GM12878 (cell line): ENCODE results near the gene SLC10A2. TPM values are rescaled to one million over a fixed set of nuclear protein-coding genes. Genes with fewer than 3 reads are reported as not detected.

Source experiments
- ATF7 ChIP-seq: fragments of 450-650 bp; IDR thresholded peaks from 2 replicates; pipeline ENCODE4 v1.6.1; 2016; ENCODE audit warnings: low read depth, mild to moderate bottlenecking
- BACH1 ChIP-seq: fragments of 450-650 bp; IDR thresholded peaks from 2 replicates; pipeline ENCODE4 v1.6.1; 2017; ENCODE audit warnings: mild to moderate bottlenecking, borderline replicate concordance
- CBX5 ChIP-seq: sonication (generic); IDR thresholded peaks from 2 replicates; pipeline ENCODE4 v1.6.1; 2016; ENCODE audit warnings: low read depth, moderate library complexity, mild to moderate bottlenecking, inconsistent platforms
- EGR1 ChIP-seq, 2 experiments: IDR thresholded peaks; 1 replicate in 1 of 2; 2 replicates in 1 of 2; pipeline ENCODE4 v1.6.1; 2011 to 2012; ENCODE audit warnings: low read depth in 2 of 2, low read length in 2 of 2, borderline replicate concordance in 1 of 2, mild to moderate bottlenecking in 1 of 2, moderate library complexity in 1 of 2
- EP300 ChIP-seq, 2 experiments: fragments of 150-350 bp in 1 of 2; IDR thresholded peaks; 2 replicates each; pipeline ENCODE4 v1.6.1; 2011 to 2012; ENCODE audit warnings: low read depth in 2 of 2, low read length in 2 of 2, borderline replicate concordance in 1 of 2, improper control_type of control experiment in 1 of 2, inconsistent platforms in 1 of 2; ENCODE audit not compliant: control insufficient read depth in 1 of 2
- KDM1A ChIP-seq: fragments of 200-600 bp; sonication (generic); IDR thresholded peaks from 2 replicates; pipeline ENCODE4 v1.6.1; 2016; ENCODE audit warnings: borderline replicate concordance
- LARP7 ChIP-seq: fragments of 450-650 bp; IDR thresholded peaks from 2 replicates; pipeline ENCODE4 v1.6.1; 2017; ENCODE audit warnings: mild to moderate bottlenecking
- MEF2A ChIP-seq: IDR thresholded peaks from 2 replicates; pipeline ENCODE4 v1.6.1; 2011; ENCODE audit warnings: low read depth, mild to moderate bottlenecking, low read length, moderate library complexity; ENCODE audit not compliant: insufficient read depth
- MXI1 ChIP-seq: fragments of 150-350 bp; IDR thresholded peaks from 2 replicates; pipeline ENCODE4 v1.6.1; 2011; ENCODE audit warnings: low read depth, mild to moderate bottlenecking, inconsistent platforms, low read length, improper control_type of control experiment
- NBN ChIP-seq: fragments of 450-650 bp; IDR thresholded peaks from 2 replicates; pipeline ENCODE4 v1.6.1; 2016
- NFYA ChIP-seq: IDR thresholded peaks from 2 replicates; pipeline ENCODE4 v1.6.1; 2011; ENCODE audit warnings: low read depth, mild to moderate bottlenecking, low read length, improper control_type of control experiment, borderline replicate concordance
- NRF1 ChIP-seq: conservative IDR thresholded peaks from 2 replicates; pipeline ENCODE4 v1.6.1; 2011; ENCODE audit warnings: mild to moderate bottlenecking, low read depth, low read length, improper control_type of control experiment
- POLR2A ChIP-seq: IDR thresholded peaks from 2 replicates; pipeline ENCODE4 v1.6.1; 2011; ENCODE audit warnings: low read depth, mild to moderate bottlenecking, low read length
- POLR2AphosphoS5 ChIP-seq: IDR thresholded peaks from 2 replicates; pipeline ENCODE4 v1.6.1; 2011; ENCODE audit warnings: mild to moderate bottlenecking, low read length, inconsistent platforms
- REST ChIP-seq: IDR thresholded peaks from 2 replicates; pipeline ENCODE4 v1.6.1; 2012; ENCODE audit warnings: mild to moderate bottlenecking, low read depth, low read length
- SIN3A ChIP-seq: IDR thresholded peaks from 2 replicates; pipeline ENCODE4 v1.6.1; 2012; ENCODE audit warnings: low read depth, low read length, improper control_type of control experiment
- SREBF2 ChIP-seq: IDR thresholded peaks from 2 replicates; pipeline ENCODE4 v1.6.1; 2012; ENCODE audit warnings: mild to moderate bottlenecking, low read length
- TBL1XR1 ChIP-seq: IDR thresholded peaks from 2 replicates; pipeline ENCODE4 v1.6.1; 2012; ENCODE audit warnings: low read depth, low read length, improper control_type of control experiment
- TCF12 ChIP-seq: IDR thresholded peaks from 2 replicates; pipeline ENCODE4 v1.6.1; 2011; ENCODE audit warnings: low read depth, mild to moderate bottlenecking, low read length
- TCF3 ChIP-seq: IDR thresholded peaks from 2 replicates; pipeline ENCODE4 v1.6.1; 2012; ENCODE audit warnings: low read depth, mild to moderate bottlenecking, low read length, borderline replicate concordance; ENCODE audit not compliant: insufficient read depth
- USF1 ChIP-seq: IDR thresholded peaks from 2 replicates; pipeline ENCODE4 v1.6.1; 2011; ENCODE audit warnings: borderline replicate concordance, low read depth, mild to moderate bottlenecking, moderate library complexity, mixed read lengths, low read length; ENCODE audit not compliant: insufficient read depth; ENCODE audit errors: extremely low read length
- ZNF207 ChIP-seq: fragments of 450-650 bp; IDR thresholded peaks from 2 replicates; pipeline ENCODE4 v1.6.1; 2014; ENCODE audit warnings: antibody characterized with exemption, mild to moderate bottlenecking, borderline replicate concordance
- ZNF217 ChIP-seq: fragments of 450-650 bp; IDR thresholded peaks from 2 replicates; pipeline ENCODE4 v1.6.1; 2017; ENCODE audit warnings: antibody characterized with exemption, mild to moderate bottlenecking
- ZNF687 ChIP-seq: fragments of 450-650 bp; IDR thresholded peaks from 2 replicates; pipeline ENCODE4 v1.6.1; 2017; ENCODE audit warnings: mild to moderate bottlenecking, moderate library complexity
- polyA plus RNA-seq, 11 experiments: library from polyadenylated mRNA; depleted of rRNA in 4 of 11; unstranded in 6 of 11; stranded (reverse) in 5 of 11; fragments of >200 nt; fragmentation: Nextera tagmentation in 4 of 11; fragmentation: Illumina TruSeq in 1 of 11; extraction: Ambion mirVana in 4 of 11; extraction: Trizol in 1 of 11; gene quantifications; 1 replicate in 1 of 11; 2 replicates in 10 of 11; pipeline versions ENCODE4 v1.2.1 to v1.2.3, GENCODE V29; 2011 to 2016; ENCODE audit warnings: inconsistent platforms in 2 of 11, missing spikeins in 2 of 11, low read depth in 1 of 11
- total RNA-seq, 4 experiments: library from RNA; depleted of rRNA in 3 of 4; stranded (reverse); fragments of >200 nt in 3 of 4; fragmentation: Illumina TruSeq in 1 of 4; extraction: Trizol in 1 of 4; gene quantifications; 2 replicates each; pipeline versions ENCODE4 v1.2.1 to v1.2.3, GENCODE V29; 2013 to 2021

Gene SLC10A2
- total and polyA plus RNA-seq, 10 of the 15 experiments (the other 5 are each of a cell fraction or from before 2014, with no cell fraction given): 0.01 to 0.04 (median 0.02) TPM; not detected in 7

- TF ChIP-seq NFYA (no peak), POLR2A (no peak), NBN (peak; percentile 46; the same call in 1 of the 2 replicates), ZNF207 (no peak), BACH1 (no peak), TBL1XR1 (peak; percentile 88), EGR1 (IDR thresholded peaks at IDR 0.05; ENCODE audit: borderline replicate concordance in 1 of 2, low read depth in 2 of 2, low read length in 2 of 2) (no peak), ZNF687 (peak; percentile 94), KDM1A (no peak), REST (peak; percentile 25; the same call in 1 of the 2 replicates), USF1 (no peak), NRF1 (no peak), TCF3 (no peak), EP300 (IDR thresholded peaks at IDR 0.05; ENCODE audit: borderline replicate concordance in 1 of 2, control insufficient read depth in 1 of 2, low read depth in 2 of 2, low read length in 2 of 2) (peak; percentile 95 to 99), LARP7 (no peak), ZNF217 (peak; percentile 81; the same call in 1 of the 2 replicates), ATF7 (peak; percentile 97), MEF2A (peak; percentile 97), MXI1 (peak; percentile 64; the same call in 1 of the 2 replicates), TCF12 (peak; percentile 65), SIN3A (no peak), POLR2AphosphoS5 (no peak), CBX5 (peak; percentile 87), SREBF2 (no peak)
Observed at GRCh38 chr13:103031332-103031873, 34.8 kb downstream of the SLC10A2 start (continued).
